K562 (cell line): ENCODE results near the gene PLA1A. TPM values are rescaled to one million over a fixed set of nuclear protein-coding genes. Genes with fewer than 3 reads are reported as not detected.

Source experiments
- ARID1B ChIP-seq: fragments of 450-650 bp; IDR thresholded peaks from 2 replicates; pipeline ENCODE4 v1.6.1; 2016; ENCODE audit warnings: antibody characterized with exemption, mild to moderate bottlenecking, inconsistent platforms
- CHD2 ChIP-seq: IDR thresholded peaks from 2 replicates; pipeline ENCODE4 v1.6.1; 2011; ENCODE audit warnings: low read depth, low read length
- ETV5 ChIP-seq: sonication (generic); formaldehyde crosslinking; IDR thresholded peaks from 2 replicates; pipeline ENCODE4 v1.4.0; 2020; ENCODE audit warnings: low read depth, mild to moderate bottlenecking, missing genetic modification reagents
- FOXA1 ChIP-seq: fragments of 450-650 bp; IDR thresholded peaks from 2 replicates; pipeline ENCODE4 v1.6.1; 2016; ENCODE audit warnings: mild to moderate bottlenecking, borderline replicate concordance
- NFIC ChIP-seq: fragments of 450-650 bp; IDR thresholded peaks from 2 replicates; pipeline ENCODE4 v1.6.1; 2017; ENCODE audit warnings: mild to moderate bottlenecking, inconsistent platforms
- POLR2G ChIP-seq: fragments of 200-400 bp; formaldehyde crosslinking; IDR thresholded peaks from 2 replicates; pipeline ENCODE4 v1.6.1; 2017; ENCODE audit warnings: low read depth, mild to moderate bottlenecking, antibody characterized with exemption, low read length, moderate library complexity
- RREB1 ChIP-seq: fragments of 250-450 bp; sonication (Bioruptor Pico); IDR thresholded peaks from 2 replicates; pipeline ENCODE4 v1.4.0; 2020
- TCF3 ChIP-seq: sonication (generic); formaldehyde crosslinking; IDR thresholded peaks from 2 replicates; pipeline ENCODE4 v1.4.0; 2020; ENCODE audit warnings: mild to moderate bottlenecking, missing genetic modification reagents
- polyA plus RNA-seq, 8 experiments: library from polyadenylated mRNA; depleted of rRNA in 4 of 8; stranded (reverse) in 5 of 8; unstranded in 3 of 8; fragments of >200 nt; fragmentation: Nextera tagmentation in 2 of 8; fragmentation: Illumina TruSeq in 1 of 8; extraction: Ambion mirVana in 2 of 8; extraction: Trizol in 1 of 8; gene quantifications; 2 replicates each; pipeline versions ENCODE4 v1.2.1 to v1.2.3, GENCODE V29; 2011 to 2014; ENCODE audit warnings: inconsistent platforms in 1 of 8, missing spikeins in 1 of 8
- total RNA-seq, 7 experiments: library from RNA; depleted of rRNA in 6 of 7; stranded (reverse); fragments of >200 nt in 6 of 7; fragmentation: Illumina TruSeq in 2 of 7; extraction: Trizol in 2 of 7; gene quantifications; 2 replicates each; pipeline versions ENCODE4 v1.2.1 to v1.2.3, GENCODE V29; 2011 to 2021; ENCODE audit warnings: low replicate concordance in 1 of 7
- TF ChIP-seq, protein P1 (sequence below): fragments of 450-650 bp; IDR thresholded peaks from 2 replicates; pipeline ENCODE4 v1.6.1; 2016; ENCODE audit warnings: mild to moderate bottlenecking, moderate library complexity

The PLA1A gene
- total and polyA plus RNA-seq, 9 of the 15 experiments (the other 6 are each of a cell fraction or from before 2014, with no cell fraction given) = not detected

- TF ChIP-seq, protein P1, sequence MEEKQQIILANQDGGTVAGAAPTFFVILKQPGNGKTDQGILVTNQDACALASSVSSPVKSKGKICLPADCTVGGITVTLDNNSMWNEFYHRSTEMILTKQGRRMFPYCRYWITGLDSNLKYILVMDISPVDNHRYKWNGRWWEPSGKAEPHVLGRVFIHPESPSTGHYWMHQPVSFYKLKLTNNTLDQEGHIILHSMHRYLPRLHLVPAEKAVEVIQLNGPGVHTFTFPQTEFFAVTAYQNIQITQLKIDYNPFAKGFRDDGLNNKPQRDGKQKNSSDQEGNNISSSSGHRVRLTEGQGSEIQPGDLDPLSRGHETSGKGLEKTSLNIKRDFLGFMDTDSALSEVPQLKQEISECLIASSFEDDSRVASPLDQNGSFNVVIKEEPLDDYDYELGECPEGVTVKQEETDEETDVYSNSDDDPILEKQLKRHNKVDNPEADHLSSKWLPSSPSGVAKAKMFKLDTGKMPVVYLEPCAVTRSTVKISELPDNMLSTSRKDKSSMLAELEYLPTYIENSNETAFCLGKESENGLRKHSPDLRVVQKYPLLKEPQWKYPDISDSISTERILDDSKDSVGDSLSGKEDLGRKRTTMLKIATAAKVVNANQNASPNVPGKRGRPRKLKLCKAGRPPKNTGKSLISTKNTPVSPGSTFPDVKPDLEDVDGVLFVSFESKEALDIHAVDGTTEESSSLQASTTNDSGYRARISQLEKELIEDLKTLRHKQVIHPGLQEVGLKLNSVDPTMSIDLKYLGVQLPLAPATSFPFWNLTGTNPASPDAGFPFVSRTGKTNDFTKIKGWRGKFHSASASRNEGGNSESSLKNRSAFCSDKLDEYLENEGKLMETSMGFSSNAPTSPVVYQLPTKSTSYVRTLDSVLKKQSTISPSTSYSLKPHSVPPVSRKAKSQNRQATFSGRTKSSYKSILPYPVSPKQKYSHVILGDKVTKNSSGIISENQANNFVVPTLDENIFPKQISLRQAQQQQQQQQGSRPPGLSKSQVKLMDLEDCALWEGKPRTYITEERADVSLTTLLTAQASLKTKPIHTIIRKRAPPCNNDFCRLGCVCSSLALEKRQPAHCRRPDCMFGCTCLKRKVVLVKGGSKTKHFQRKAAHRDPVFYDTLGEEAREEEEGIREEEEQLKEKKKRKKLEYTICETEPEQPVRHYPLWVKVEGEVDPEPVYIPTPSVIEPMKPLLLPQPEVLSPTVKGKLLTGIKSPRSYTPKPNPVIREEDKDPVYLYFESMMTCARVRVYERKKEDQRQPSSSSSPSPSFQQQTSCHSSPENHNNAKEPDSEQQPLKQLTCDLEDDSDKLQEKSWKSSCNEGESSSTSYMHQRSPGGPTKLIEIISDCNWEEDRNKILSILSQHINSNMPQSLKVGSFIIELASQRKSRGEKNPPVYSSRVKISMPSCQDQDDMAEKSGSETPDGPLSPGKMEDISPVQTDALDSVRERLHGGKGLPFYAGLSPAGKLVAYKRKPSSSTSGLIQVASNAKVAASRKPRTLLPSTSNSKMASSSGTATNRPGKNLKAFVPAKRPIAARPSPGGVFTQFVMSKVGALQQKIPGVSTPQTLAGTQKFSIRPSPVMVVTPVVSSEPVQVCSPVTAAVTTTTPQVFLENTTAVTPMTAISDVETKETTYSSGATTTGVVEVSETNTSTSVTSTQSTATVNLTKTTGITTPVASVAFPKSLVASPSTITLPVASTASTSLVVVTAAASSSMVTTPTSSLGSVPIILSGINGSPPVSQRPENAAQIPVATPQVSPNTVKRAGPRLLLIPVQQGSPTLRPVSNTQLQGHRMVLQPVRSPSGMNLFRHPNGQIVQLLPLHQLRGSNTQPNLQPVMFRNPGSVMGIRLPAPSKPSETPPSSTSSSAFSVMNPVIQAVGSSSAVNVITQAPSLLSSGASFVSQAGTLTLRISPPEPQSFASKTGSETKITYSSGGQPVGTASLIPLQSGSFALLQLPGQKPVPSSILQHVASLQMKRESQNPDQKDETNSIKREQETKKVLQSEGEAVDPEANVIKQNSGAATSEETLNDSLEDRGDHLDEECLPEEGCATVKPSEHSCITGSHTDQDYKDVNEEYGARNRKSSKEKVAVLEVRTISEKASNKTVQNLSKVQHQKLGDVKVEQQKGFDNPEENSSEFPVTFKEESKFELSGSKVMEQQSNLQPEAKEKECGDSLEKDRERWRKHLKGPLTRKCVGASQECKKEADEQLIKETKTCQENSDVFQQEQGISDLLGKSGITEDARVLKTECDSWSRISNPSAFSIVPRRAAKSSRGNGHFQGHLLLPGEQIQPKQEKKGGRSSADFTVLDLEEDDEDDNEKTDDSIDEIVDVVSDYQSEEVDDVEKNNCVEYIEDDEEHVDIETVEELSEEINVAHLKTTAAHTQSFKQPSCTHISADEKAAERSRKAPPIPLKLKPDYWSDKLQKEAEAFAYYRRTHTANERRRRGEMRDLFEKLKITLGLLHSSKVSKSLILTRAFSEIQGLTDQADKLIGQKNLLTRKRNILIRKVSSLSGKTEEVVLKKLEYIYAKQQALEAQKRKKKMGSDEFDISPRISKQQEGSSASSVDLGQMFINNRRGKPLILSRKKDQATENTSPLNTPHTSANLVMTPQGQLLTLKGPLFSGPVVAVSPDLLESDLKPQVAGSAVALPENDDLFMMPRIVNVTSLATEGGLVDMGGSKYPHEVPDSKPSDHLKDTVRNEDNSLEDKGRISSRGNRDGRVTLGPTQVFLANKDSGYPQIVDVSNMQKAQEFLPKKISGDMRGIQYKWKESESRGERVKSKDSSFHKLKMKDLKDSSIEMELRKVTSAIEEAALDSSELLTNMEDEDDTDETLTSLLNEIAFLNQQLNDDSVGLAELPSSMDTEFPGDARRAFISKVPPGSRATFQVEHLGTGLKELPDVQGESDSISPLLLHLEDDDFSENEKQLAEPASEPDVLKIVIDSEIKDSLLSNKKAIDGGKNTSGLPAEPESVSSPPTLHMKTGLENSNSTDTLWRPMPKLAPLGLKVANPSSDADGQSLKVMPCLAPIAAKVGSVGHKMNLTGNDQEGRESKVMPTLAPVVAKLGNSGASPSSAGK = peak; percentile 61
- TF ChIP-seq POLR2G (peak; percentile 86), NFIC (0 out of 2 replicates have a peak, but pooled peaks have one; percentile 5), RREB1 (CRISPR knock-in tag) (no peak), ARID1B (peak; percentile 25; the same call in 1 of the 2 replicates), CHD2 (peak; percentile 86), FOXA1 (no peak), ETV5 (CRISPR knock-in tag) (0 out of 2 replicates have a peak, but pooled peaks have one; percentile 25), TCF3 (CRISPR knock-in tag) (peak; percentile 40)
Measured at GRCh38 chr3:119579366-119580066, 18.2 kb upstream of the PLA1A start, which contains the start of gene ADPRH (continued).
